ENCODE results near the gene RAB11FIP4.
A peak's percentile ranks its signal among the peaks of the same experiment; 100 is the strongest.

The RAB11FIP4 gene

GRCh38 chr17:31570231-31570630 is 178.8 kb downstream of the RAB11FIP4 start:
- DNase-seq (ENCODE audit: low spot score): no peak

GRCh38 chr17:31570951-31571892 is 179.7 kb downstream of the RAB11FIP4 start:
- peak; percentile 92 for DNase-seq (ENCODE audit: low spot score)

- DNase-seq (ENCODE audit: low spot score): no peak
These were observed 180.9 kb downstream of the RAB11FIP4 start for GRCh38 chr17:31572341-31572740.

- DNase-seq (ENCODE audit: low spot score): no peak
These were observed 181.6 kb downstream of the RAB11FIP4 start for GRCh38 chr17:31573047-31573446.

- DNase-seq (ENCODE audit: low spot score): no peak
These were observed 182.4 kb downstream of the RAB11FIP4 start for GRCh38 chr17:31573861-31574260.

GRCh38 chr17:31574458-31574857 is 183.0 kb downstream of the RAB11FIP4 start:
- no peak for DNase-seq (ENCODE audit: low spot score)

- DNase-seq (ENCODE audit: low spot score): no peak
These were observed 183.6 kb downstream of the RAB11FIP4 start for GRCh38 chr17:31575043-31575442.

GRCh38 chr17:31579265-31579664 is 187.8 kb downstream of the RAB11FIP4 start:
- no peak for DNase-seq (ENCODE audit: low spot score)

- DNase-seq (ENCODE audit: low spot score): no peak
These were observed 188.8 kb downstream of the RAB11FIP4 start for GRCh38 chr17:31580316-31580705.

GRCh38 chr17:31580706-31581490 is 189.4 kb downstream of the RAB11FIP4 start:
- peak; percentile 88 for DNase-seq (ENCODE audit: low spot score)

- DNase-seq (ENCODE audit: low spot score): no peak
These were observed 190.0 kb downstream of the RAB11FIP4 start for GRCh38 chr17:31581491-31581890.

GRCh38 chr17:31582151-31582907 is 190.9 kb downstream of the RAB11FIP4 start:
- no peak for DNase-seq (ENCODE audit: low spot score)

- no peak for DNase-seq (ENCODE audit: low spot score)
These were observed 192.4 kb downstream of the RAB11FIP4 start for GRCh38 chr17:31583772-31584356.

GRCh38 chr17:31584438-31585279 is 193.2 kb downstream of the RAB11FIP4 start:
- no peak for DNase-seq (ENCODE audit: low spot score)

GRCh38 chr17:31585280-31585630 is 193.8 kb downstream of the RAB11FIP4 start:
- DNase-seq (ENCODE audit: low spot score): no peak

- no peak for DNase-seq (ENCODE audit: low spot score)
These were observed 195.5 kb downstream of the RAB11FIP4 start for GRCh38 chr17:31586946-31587345.

- DNase-seq (ENCODE audit: low spot score): no peak
These were observed 196.0 kb downstream of the RAB11FIP4 start for GRCh38 chr17:31587462-31587861.

All from hepatic stellate cell (primary cell).